ENCODE data around the gene CGB7.

DNA sequence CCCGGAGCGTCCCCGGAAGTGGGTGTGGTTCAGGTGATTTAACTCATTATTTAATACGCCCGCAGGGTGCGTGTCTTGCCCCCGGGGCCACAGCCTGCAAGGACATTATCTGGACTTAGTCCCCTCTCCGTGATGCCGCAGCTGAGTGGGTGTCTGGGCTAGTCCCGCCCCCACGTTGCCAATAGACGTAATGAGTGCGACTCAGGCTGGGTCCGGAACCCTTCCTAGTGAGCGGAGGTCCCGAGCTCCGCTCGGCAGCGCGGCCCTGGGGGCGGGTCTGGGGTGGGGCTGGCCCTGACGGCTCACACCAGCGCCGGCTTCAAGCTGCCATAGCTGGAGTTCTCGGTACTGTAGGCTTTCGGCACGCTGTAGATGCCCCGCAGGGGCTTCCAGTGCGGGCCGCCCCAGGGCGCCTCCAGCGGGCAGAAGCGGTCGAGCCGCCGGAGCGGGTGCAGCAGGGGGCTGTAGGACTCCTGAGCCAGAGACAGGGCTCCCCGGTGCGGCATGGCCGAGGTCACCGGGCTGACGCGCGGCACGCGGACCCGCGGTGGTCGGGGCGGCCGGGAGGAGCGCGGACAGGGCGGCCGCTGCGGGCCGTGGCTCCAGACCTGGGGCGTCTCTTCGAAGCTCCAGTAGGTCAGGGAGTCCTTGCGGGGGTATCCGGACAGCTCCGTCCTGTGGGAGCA, 39.7 kb downstream of the CGB7 start:
- TF ChIP-seq EZH2phosphoT487 (IDR thresholded peaks at IDR 0.05; ENCODE audit: insufficient read depth, low read depth): no peak
- no peak for TF ChIP-seq EZH2 (IDR thresholded peaks at IDR 0.05; ENCODE audit: insufficient read depth, poor library complexity, severe bottlenecking)
